Smooth muscle cell (in vitro differentiated cells): ENCODE measurements around the gene ADH4. TPM values are rescaled to one million over a fixed set of nuclear protein-coding genes. Genes with fewer than 3 reads are reported as not detected.
"Not testable (repeated sequence)": the region's sequence is repeated elsewhere in the genome, so short reads cannot be mapped to it uniquely, and the experiment has no call there.

Experiments
- DNase-seq: peaks from one replicate; lab custom pipeline; 2025; ENCODE audit not compliant: unreplicated experiment; lab: John Stamatoyannopoulos, UW
- H2AFZ ChIP-seq: fragments of 200-600 bp; sonication (generic); 2 replicates; pipeline ENCODE4 v1.6.0; 2016; ENCODE audit warnings: antibody characterized with exemption, low read depth, mild to moderate bottlenecking
- H3F3A ChIP-seq: fragments of 200-600 bp; sonication (generic); 2 replicates; pipeline ENCODE4 v1.6.0; 2017; ENCODE audit warnings: antibody characterized with exemption, low read depth
- H3K27ac ChIP-seq: fragments of 200-600 bp; sonication (generic); 2 replicates; pipeline ENCODE4 v1.5.1; 2016; ENCODE audit warnings: low read depth, mild to moderate bottlenecking
- H3K27me3 ChIP-seq: fragments of 200-600 bp; sonication (generic); 2 replicates; pipeline ENCODE4 v1.6.1; 2016; ENCODE audit warnings: low read depth, mild to moderate bottlenecking
- H3K36me3 ChIP-seq: fragments of 200-600 bp; sonication (generic); 2 replicates; pipeline ENCODE4 v1.5.1; 2016; ENCODE audit warnings: low read depth
- H3K4me1 ChIP-seq: fragments of 200-600 bp; sonication (generic); 2 replicates; pipeline ENCODE4 v1.5.1; 2016; ENCODE audit warnings: low read depth
- H3K4me2 ChIP-seq: fragments of 200-600 bp; sonication (generic); 2 replicates; pipeline ENCODE4 v1.6.0; 2016; ENCODE audit warnings: mild to moderate bottlenecking
- H3K4me3 ChIP-seq: fragments of 200-600 bp; sonication (generic); 2 replicates; pipeline ENCODE4 v1.5.1; 2016; ENCODE audit warnings: mild to moderate bottlenecking
- H3K79me2 ChIP-seq: fragments of 200-600 bp; sonication (generic); 2 replicates; pipeline ENCODE4 v1.6.0; 2016; ENCODE audit warnings: low read depth, mild to moderate bottlenecking
- H3K9ac ChIP-seq: fragments of 200-600 bp; sonication (generic); 2 replicates; pipeline ENCODE4 v1.6.0; 2016; ENCODE audit warnings: low read depth
- H3K9me3 ChIP-seq: fragments of 200-600 bp; sonication (generic); replicated peaks from 2 replicates; pipeline ENCODE4 v1.5.1; 2016; ENCODE audit warnings: low read depth
- H4K20me1 ChIP-seq: fragments of 200-600 bp; sonication (generic); 2 replicates; pipeline ENCODE4 v1.6.0; 2016; ENCODE audit warnings: low read depth
- WGBS: methylation state at CpG from one replicate; pipeline ENCODE4 v1.1.7; 2016; ENCODE audit warnings: low lambda C conversion rate; 5-methylcytosine and 5-hydroxymethylcytosine counted together
- polyA plus RNA-seq: library from polyadenylated mRNA; unstranded; fragments of >200 nt; fragmentation: Nextera tagmentation; extraction: Ambion mirVana; gene quantifications from 2 replicates; pipeline ENCODE4 v1.2.1, GENCODE V29; 2016
- total RNA-seq: library from RNA; depleted of rRNA; stranded (reverse); fragments of >200 nt; gene quantifications from 2 replicates; pipeline ENCODE4 v1.2.3, GENCODE V29; 2014
- TF ChIP-seq, protein P1 (sequence below): fragments of 200-600 bp; sonication (generic); IDR thresholded peaks from 2 replicates; pipeline ENCODE4 v1.5.1; 2017; ENCODE audit warnings: borderline replicate concordance, mild to moderate bottlenecking, antibody characterized with exemption; ENCODE audit not compliant: insufficient read depth, poor library complexity, severe bottlenecking

Gene ADH4
- total and polyA plus RNA-seq, 2 experiments from 2014 or later, result not detected

DNA sequence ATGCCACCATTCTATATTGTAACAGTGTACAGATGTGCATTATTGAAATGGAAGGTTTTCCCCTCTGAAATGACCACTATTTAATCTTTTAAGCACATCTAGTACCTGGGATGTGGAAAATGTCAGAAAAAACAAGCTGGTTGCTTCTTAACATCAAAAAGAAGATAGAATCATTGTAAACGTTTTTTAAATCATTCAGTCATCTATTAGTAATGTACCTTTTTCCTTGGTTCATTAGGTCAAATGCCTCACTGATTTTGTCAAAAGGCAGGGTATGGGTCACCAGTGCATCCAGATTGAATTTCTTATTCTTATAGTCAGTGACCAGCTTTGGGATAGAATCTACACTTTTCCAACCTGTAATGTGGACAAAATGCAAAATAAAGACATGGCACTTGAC, 17.7 kb downstream of the ADH4 start:
- H3K9ac ChIP-seq, result no peak overlapping the region
- H2AFZ ChIP-seq, result no peak overlapping the region
- no peak overlapping the region for H3K27ac ChIP-seq
- peaks cover 5% of the 10 kb centered on the region for H3K9me3 ChIP-seq
- no peaks in the 10 kb centered on the region for H3K79me2 ChIP-seq
- WGBS, result 75% methylated on average over 1 of the region's 1 CpG
- no peaks in the 10 kb centered on the region for H3K27me3 ChIP-seq
- H3K4me3 ChIP-seq, result no peak overlapping the region
- no peak overlapping the region for H3K4me2 ChIP-seq
- TF ChIP-seq, protein P1, sequence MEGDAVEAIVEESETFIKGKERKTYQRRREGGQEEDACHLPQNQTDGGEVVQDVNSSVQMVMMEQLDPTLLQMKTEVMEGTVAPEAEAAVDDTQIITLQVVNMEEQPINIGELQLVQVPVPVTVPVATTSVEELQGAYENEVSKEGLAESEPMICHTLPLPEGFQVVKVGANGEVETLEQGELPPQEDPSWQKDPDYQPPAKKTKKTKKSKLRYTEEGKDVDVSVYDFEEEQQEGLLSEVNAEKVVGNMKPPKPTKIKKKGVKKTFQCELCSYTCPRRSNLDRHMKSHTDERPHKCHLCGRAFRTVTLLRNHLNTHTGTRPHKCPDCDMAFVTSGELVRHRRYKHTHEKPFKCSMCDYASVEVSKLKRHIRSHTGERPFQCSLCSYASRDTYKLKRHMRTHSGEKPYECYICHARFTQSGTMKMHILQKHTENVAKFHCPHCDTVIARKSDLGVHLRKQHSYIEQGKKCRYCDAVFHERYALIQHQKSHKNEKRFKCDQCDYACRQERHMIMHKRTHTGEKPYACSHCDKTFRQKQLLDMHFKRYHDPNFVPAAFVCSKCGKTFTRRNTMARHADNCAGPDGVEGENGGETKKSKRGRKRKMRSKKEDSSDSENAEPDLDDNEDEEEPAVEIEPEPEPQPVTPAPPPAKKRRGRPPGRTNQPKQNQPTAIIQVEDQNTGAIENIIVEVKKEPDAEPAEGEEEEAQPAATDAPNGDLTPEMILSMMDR, result no peak
- no peaks in the 10 kb centered on the region for H3F3A ChIP-seq
- no peaks in the 10 kb centered on the region for H3K4me1 ChIP-seq
- DNase-seq, result no peak
- no peaks in the 10 kb centered on the region for H3K36me3 ChIP-seq
- H4K20me1 ChIP-seq, result no peaks in the 10 kb centered on the region

DNA sequence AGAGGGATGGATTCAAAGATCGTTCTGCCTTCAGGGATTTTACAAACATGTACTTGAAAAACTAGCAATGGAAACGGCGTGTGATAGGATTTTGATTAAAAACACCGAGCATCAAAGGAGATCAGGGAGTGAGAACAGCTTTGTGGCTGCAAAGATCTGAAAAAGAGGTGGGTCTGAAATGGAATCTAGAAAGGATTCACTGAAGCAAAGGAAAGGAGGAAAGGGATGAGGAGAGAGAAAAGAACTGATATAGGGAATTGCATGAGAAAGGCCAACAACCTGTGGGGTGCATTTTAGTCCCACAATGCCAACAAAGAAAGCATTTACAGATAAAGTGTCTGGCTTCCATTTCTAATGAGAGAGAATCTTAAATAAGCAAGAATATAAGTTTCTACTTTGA, 23.1 kb downstream of the ADH4 start:
- H3K4me2 ChIP-seq, result no peak overlapping the region

DNA sequence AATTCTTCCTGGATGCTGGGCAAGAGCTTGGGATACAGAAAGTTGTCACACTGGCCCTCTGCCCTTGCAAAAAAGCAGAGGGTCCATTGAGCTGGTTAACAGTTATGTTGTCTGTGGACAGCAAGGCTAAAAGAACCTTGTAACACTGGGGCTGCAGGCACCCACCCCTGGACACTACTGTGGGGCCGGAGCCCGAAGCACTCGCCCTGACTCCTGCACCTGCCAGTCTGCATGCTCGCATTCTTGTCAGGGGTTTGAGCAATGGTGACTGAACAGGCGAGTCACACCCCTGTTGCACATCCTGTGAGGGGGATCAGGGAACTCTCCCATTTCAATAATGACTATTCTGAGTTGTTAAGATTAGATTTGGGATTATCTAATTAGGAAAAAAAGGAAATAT, 23.6 kb downstream of the ADH4 start:
- H3K4me2 ChIP-seq, result no peak overlapping the region
- no peak overlapping the region for H3K27ac ChIP-seq
- no peaks in the 10 kb centered on the region for H3K36me3 ChIP-seq
- no peak overlapping the region for H3K9ac ChIP-seq
- H3K4me3 ChIP-seq, result no peak overlapping the region
- no peaks in the 10 kb centered on the region for H3K9me3 ChIP-seq
- no peak for DNase-seq
- H4K20me1 ChIP-seq, result no peaks in the 10 kb centered on the region
- no peaks in the 10 kb centered on the region for H3K4me1 ChIP-seq
- H3F3A ChIP-seq, result no peaks in the 10 kb centered on the region
- no peak overlapping the region for H2AFZ ChIP-seq
- H3K79me2 ChIP-seq, result no peaks in the 10 kb centered on the region
- 97% methylated on average over 5 of the region's 5 CpGs for WGBS
- TF ChIP-seq, protein P1, result no peak
- H3K27me3 ChIP-seq, result no peaks in the 10 kb centered on the region

More for the DNA sequence above, 23.1 kb downstream of the ADH4 start:
- H3K4me3 ChIP-seq, result no peak overlapping the region
- no peaks in the 10 kb centered on the region for H3K79me2 ChIP-seq
- no peak overlapping the region for H3K9ac ChIP-seq
- DNase-seq, result no peak
- H3F3A ChIP-seq, result no peaks in the 10 kb centered on the region
- H3K4me1 ChIP-seq, result no peaks in the 10 kb centered on the region
- WGBS, result 64% methylated on average over 4 of the region's 4 CpGs
- TF ChIP-seq, protein P1, result no peak
- H3K9me3 ChIP-seq, result no peaks in the 10 kb centered on the region
- H3K27ac ChIP-seq, result no peak overlapping the region
- H3K36me3 ChIP-seq, result no peaks in the 10 kb centered on the region
- no peaks in the 10 kb centered on the region for H3K27me3 ChIP-seq
- H4K20me1 ChIP-seq, result no peaks in the 10 kb centered on the region
- no peak overlapping the region for H2AFZ ChIP-seq

DNA sequence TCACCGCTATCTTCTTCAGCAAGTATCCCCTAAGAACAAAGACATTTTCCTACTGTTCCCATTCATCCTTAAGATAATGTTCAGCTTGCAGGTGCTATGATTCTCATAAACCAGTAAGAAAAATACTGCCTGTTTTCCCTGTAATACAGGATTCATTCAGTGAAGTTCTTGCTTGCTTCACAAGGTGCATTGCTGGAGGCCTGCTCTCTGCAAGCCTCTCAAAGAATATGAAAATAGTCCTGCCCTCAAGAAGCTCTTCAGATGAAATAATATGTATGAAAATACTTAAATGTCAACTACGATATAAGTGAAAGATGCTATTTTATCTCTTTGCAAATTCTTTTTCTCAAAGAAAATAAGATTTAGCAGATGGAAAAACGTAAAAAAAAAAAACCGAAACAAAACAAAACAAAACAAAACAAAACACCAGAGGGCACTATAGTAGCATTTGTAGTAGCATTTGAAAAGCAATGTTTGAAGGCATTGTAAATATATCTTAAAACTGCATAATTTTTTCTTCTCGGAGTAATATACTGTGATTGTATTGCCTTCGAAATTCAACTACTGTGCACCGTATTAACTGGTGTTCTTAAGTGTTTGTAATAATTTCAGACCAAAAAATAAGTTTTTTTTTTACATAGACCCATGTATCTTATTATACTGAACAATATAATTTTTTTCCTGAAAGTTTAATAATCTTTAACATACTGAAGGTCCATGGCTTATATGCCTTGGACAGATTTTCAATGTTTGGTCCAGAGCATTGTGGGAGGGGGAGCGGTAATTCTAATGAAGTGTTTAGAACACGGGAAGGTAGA, 26.0 kb downstream of the ADH4 start:
- Histone ChIP-seq H3K36me3 (no peaks in the 10 kb centered on the region), H3K9me3 (no peaks in the 10 kb centered on the region), H3K4me3 (no peak overlapping the region), H4K20me1 (no peaks in the 10 kb centered on the region), H3K79me2 (no peaks in the 10 kb centered on the region), H3K9ac (no peak overlapping the region), H3F3A (no peaks in the 10 kb centered on the region), H3K4me1 (no peaks in the 10 kb centered on the region), H2AFZ (no peak overlapping the region), H3K27ac (no peak overlapping the region), H3K4me2 (no peak overlapping the region), H3K27me3 (no peaks in the 10 kb centered on the region)
- 55% methylated on average over 9 of the region's 9 CpGs for WGBS
- no peak for DNase-seq
- TF ChIP-seq, protein P1, result peak; percentile 35

DNA sequence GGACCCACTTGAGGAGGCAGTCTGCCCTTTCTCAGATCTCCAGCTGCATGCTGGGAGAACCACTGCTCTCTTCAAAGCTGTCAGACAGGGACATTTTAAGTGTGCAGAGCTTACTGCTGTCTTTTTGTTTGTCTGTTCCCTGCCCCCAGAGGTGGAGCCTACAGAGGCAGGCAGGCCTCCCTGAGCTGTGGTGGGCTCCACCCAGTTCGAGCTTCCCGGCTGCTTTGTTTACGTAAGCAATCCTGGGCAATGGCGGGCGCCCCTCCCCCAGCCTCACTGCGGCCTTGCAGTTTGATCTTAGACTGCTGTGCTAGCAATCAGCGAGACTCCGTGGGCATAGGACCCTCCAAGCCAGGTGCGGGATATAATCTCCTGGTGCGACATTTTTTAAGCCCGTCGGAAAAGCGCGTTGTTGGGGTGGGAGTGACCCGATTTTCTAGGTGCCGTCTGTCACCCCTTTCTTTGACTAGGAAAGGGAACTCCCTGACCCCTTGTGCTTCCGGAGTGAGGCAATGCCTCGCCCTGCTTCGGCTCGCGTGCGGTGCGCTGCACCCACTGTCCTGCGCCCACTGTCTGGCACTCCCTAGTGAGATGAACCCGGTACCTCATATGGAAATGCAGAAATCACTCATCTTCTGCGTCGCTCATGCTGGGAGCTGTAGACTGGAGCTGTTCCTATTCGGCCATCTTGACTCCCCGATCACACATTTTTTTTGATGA, 26.8 kb downstream of the ADH4 start:
- H3K9ac ChIP-seq, DNase-seq, H3K79me2 ChIP-seq, H3K9me3 ChIP-seq, H3K4me3 ChIP-seq, H4K20me1 ChIP-seq, H3K27me3 ChIP-seq, H3K27ac ChIP-seq, H3K36me3 ChIP-seq, H2AFZ ChIP-seq, H3K4me2 ChIP-seq, H3F3A ChIP-seq, H3K4me1 ChIP-seq: not testable (repeated sequence)
- 89% methylated on average over 29 of the region's 29 CpGs for WGBS
